Adrenal gland (tissue), 5 donors: ENCODE results near the gene KLC1.

Source experiments
- POLR2A ChIP-seq, 2 donors: fragments of 450-650 bp; IDR thresholded peaks; one replicate each; pipeline ENCODE4 v1.6.1; 2017; ENCODE audit warnings: antibody characterized with exemption in 2 of 2, mild to moderate bottlenecking in 2 of 2, moderate library complexity in 1 of 2
- TF ChIP-seq, protein P1 (sequence below), 6 experiments: fragments of 450-650 bp in 4 of 6; fragments of 200-600 bp in 2 of 6; sonication (generic) in 1 of 6; IDR thresholded peaks; 1 replicate in 5 of 6; 2 replicates in 1 of 6; pipeline versions ENCODE4 v1.5.1 to v1.8.0; 2016 to 2021; ENCODE audit warnings: antibody characterized with exemption in 6 of 6, mild to moderate bottlenecking in 2 of 6, moderate library complexity in 1 of 6
- donor health status: DM: no; HTN: no; CAD: no.

DNA sequence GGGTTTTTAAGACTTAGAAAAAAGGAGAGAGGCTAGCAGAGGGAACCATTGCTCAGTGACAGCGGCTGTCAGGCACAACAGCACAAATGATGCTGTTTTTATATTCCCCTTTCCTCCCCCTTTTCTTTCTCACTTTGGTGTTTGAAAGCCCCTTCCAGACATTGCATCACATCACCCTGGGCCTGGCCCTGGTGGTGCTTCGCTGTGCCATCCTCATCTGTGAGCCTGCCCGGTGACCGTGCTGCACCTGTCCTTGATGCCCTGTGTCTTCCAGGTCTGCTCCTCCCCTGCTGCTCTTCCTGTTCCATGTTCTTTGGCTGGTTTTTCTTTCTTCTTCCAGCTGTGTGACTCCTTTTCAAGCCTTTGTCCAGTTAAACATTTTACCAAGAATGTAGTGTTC is 24.8 kb downstream of the KLC1 start:
- TF ChIP-seq, protein P1, sequence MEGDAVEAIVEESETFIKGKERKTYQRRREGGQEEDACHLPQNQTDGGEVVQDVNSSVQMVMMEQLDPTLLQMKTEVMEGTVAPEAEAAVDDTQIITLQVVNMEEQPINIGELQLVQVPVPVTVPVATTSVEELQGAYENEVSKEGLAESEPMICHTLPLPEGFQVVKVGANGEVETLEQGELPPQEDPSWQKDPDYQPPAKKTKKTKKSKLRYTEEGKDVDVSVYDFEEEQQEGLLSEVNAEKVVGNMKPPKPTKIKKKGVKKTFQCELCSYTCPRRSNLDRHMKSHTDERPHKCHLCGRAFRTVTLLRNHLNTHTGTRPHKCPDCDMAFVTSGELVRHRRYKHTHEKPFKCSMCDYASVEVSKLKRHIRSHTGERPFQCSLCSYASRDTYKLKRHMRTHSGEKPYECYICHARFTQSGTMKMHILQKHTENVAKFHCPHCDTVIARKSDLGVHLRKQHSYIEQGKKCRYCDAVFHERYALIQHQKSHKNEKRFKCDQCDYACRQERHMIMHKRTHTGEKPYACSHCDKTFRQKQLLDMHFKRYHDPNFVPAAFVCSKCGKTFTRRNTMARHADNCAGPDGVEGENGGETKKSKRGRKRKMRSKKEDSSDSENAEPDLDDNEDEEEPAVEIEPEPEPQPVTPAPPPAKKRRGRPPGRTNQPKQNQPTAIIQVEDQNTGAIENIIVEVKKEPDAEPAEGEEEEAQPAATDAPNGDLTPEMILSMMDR (IDR thresholded peaks at IDR 0.05) = no peak
- TF ChIP-seq POLR2A (IDR thresholded peaks at IDR 0.05) = no peak
